ENCODE measurements around the gene CEACAM3. TPM values are rescaled to one million over a fixed set of nuclear protein-coding genes. Genes with fewer than 3 reads are reported as not detected.

CEACAM3 gene
- total and polyA plus RNA-seq, 2 of the 8 experiments (the other 6 are each of a cell fraction or from before 2014, with no cell fraction given) = not detected

DNA sequence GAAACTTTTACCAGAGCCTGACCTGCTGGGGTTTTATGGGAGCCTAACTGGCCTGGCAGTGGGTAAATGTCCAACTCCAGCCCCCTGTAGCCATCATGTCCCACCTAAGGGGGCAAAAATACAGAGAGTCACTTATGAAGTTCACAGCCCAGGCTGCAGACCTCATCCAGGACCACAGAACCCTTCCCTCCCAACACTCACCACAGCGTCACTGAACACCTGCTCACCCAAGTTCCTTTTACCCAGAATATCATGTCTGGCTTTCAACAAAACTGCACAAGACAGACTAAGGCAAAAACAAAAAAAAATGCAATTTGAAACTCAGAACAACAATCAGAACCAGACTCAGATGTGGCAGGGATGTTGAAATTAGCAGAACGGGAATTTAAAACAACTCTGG lies 6.4 kb downstream of the CEACAM3 start:
- H3K4me1 ChIP-seq (replicated peaks in 1 of 4; ENCODE audit: control insufficient read depth in 3 of 4, insufficient read depth in 4 of 4, low read length in 3 of 4) = no peaks in the 10 kb centered on the region
- H2AFZ ChIP-seq (ENCODE audit: low read length) = no peak overlapping the region
- H4K8ac ChIP-seq (ENCODE audit: extremely low read depth, insufficient read depth, low read length) = no peak overlapping the region
- no peak overlapping the region for H3K23ac ChIP-seq (ENCODE audit: insufficient read length)
- H4K91ac ChIP-seq (replicated peaks; ENCODE audit: insufficient read length, low read length) = no peak overlapping the region
- no peak overlapping the region for H3K4me3 ChIP-seq (ENCODE audit: extremely low read depth in 1 of 4, insufficient read depth in 2 of 4, low read depth in 3 of 4, low read length in 4 of 4)
- H3K79me1 ChIP-seq (ENCODE audit: low read depth, low read length) = no peaks in the 10 kb centered on the region
- H3K9me3 ChIP-seq (ENCODE audit: insufficient read depth in 2 of 2, low read depth in 1 of 2, low read length in 1 of 2) = peaks cover 52 to 69% of the 10 kb centered on the region in 2 experiments
- no peak overlapping the region for H2AK5ac ChIP-seq (ENCODE audit: low read depth, low read length)
- H2BK15ac ChIP-seq (ENCODE audit: low read length) = no peak overlapping the region
- no peak overlapping the region for H3K14ac ChIP-seq (ENCODE audit: insufficient read length)
- H3K27ac ChIP-seq (ENCODE audit: low read depth, low read length) = no peak overlapping the region
- no peak for FAIRE-seq
- H3K36me3 ChIP-seq (ENCODE audit: control insufficient read depth in 2 of 4, insufficient read depth in 4 of 4, low read length in 3 of 4) = no peaks in the 10 kb centered on the region
- H2BK120ac ChIP-seq (replicated peaks; ENCODE audit: low read depth, low read length) = no peak overlapping the region
- H3K23me2 ChIP-seq (ENCODE audit: low read depth, low read length) = no peaks in the 10 kb centered on the region
- H2BK5ac ChIP-seq (ENCODE audit: low read depth, low read length) = no peak overlapping the region
- H2BK20ac ChIP-seq (ENCODE audit: low read length) = no peak overlapping the region
- H4K20me1 ChIP-seq (replicated peaks in 1 of 2; ENCODE audit: control insufficient read depth in 1 of 2, insufficient read depth in 2 of 2, low read length in 2 of 2) = no peaks in the 10 kb centered on the region
- no peak overlapping the region for H2BK12ac ChIP-seq (ENCODE audit: low read depth, low read length)
- no peaks in the 10 kb centered on the region for H3K79me2 ChIP-seq (ENCODE audit: control insufficient read depth in 1 of 2, insufficient read depth in 2 of 2, low read length in 2 of 2)
- no peak overlapping the region for H4K5ac ChIP-seq (ENCODE audit: insufficient read length, low read depth, low read length)
- H3K4me2 ChIP-seq (ENCODE audit: insufficient read depth in 1 of 2, low read depth in 2 of 2, low read length in 2 of 2) = no peak overlapping the region
- H3K9ac ChIP-seq (replicated peaks in 1 of 4; ENCODE audit: extremely low read depth in 1 of 4, low read depth in 3 of 4, low read length in 3 of 4) = no peak overlapping the region
- 81% methylated on average over 2 of the region's 2 CpGs; no CpG with 5 or more reads in 1 of the 2 experiments for WGBS, 2 experiments (ENCODE audit: extremely low coverage in 1 of 2, insufficient coverage in 1 of 2, insufficient read length in 1 of 2, insufficient replicate concordance in 2 of 2, low coverage in 1 of 2, low lambda C conversion rate in 2 of 2, missing lambda C conversion rate in 1 of 2)
- no peak overlapping the region for H3K4ac ChIP-seq (replicated peaks; ENCODE audit: insufficient read length, low read depth, low read length)
- DNase-seq (ENCODE audit: low read depth in 1 of 2, low spot score in 2 of 2) = no peak
- H3K27me3 ChIP-seq (replicated peaks in 1 of 4; ENCODE audit: control insufficient read depth in 3 of 4, extremely low read depth in 1 of 4, insufficient read depth in 3 of 4, low read length in 3 of 4) = no peaks in the 10 kb centered on the region
- TF ChIP-seq SP2 (IDR thresholded peaks at IDR 0.05; ENCODE audit: low read length) (no peak), KDM4A (IDR thresholded peaks at IDR 0.05; ENCODE audit: low read depth, low read length, severe bottlenecking) (no peak), RBBP5 (IDR thresholded peaks at IDR 0.05; ENCODE audit: borderline replicate concordance, low read depth, low read length) (no peak), SP4 (IDR thresholded peaks at IDR 0.05; ENCODE audit: low read length) (no peak), FOSL1 (IDR thresholded peaks at IDR 0.05; ENCODE audit: insufficient read depth, low read depth, low read length) (no peak), E2F6 (IDR thresholded peaks at IDR 0.05) (no peak), SAP30 (IDR thresholded peaks at IDR 0.05; ENCODE audit: insufficient read depth, insufficient replicate concordance, low read length) (no peak)
- no peak overlapping the region for H3K18ac ChIP-seq (ENCODE audit: extremely low read depth, low read length)
- CTCF ChIA-PET (ENCODE audit: partially characterized antibody) = interaction anchor here (1.1 to 1.5 kb wide), 2 partner anchors 9 to 205 kb away, joined by 3 to 4 read pairs; no protein-coding TSS in a partner anchor
- POLR2A ChIA-PET (ENCODE audit: partially characterized antibody) = no interaction called here
- no peak overlapping the region for H3K56ac ChIP-seq (replicated peaks; ENCODE audit: insufficient read length, low read depth, low read length)

All from H1 (cell line).